Activated CD4-positive, alpha-beta T cell treated with anti-CD3 and anti-CD28 coated beads, Interleukin-2, amount 10 ng/mL, durations not matched to agents 7 days and 5 days (primary cell): Measurements from ENCODE around the gene ITM2C. TPM values are rescaled to one million over a fixed set of nuclear protein-coding genes. Genes with fewer than 3 reads are reported as not detected.

Source experiments
- CTCF ChIA-PET: fragments of 350-600 bp; sonication (Branson Sonifier 250); formaldehyde crosslinking; loops from one replicate; lab custom pipeline; 2021; ENCODE audit warnings: antibody characterized with exemption; lab: Charles Lee
- POLR2A ChIA-PET: fragments of 350-600 bp; sonication (Branson Sonifier 250); formaldehyde crosslinking; loops from one replicate; lab custom pipeline; 2021; ENCODE audit warnings: antibody characterized with exemption; lab: Charles Lee
- DNase-seq: peaks from one replicate; pipeline ENCODE4 v3.0.0-alpha.2; 2020
- H3K27ac Mint-ChIP-seq: one replicate; pipeline ENCODE4 v1.8.0; 2021; ENCODE audit warnings: mild to moderate bottlenecking, moderate library complexity, mixed read lengths
- H3K27me3 Mint-ChIP-seq: one replicate; pipeline ENCODE4 v1.8.0; 2021; ENCODE audit warnings: mixed read lengths
- H3K36me3 Mint-ChIP-seq: one replicate; pipeline ENCODE4 v1.8.0; 2021; ENCODE audit warnings: low read depth, mixed read lengths
- H3K4me1 Mint-ChIP-seq: one replicate; pipeline ENCODE4 v1.8.0; 2021; ENCODE audit warnings: mixed read lengths
- H3K4me3 Mint-ChIP-seq: one replicate; pipeline ENCODE4 v1.8.0; 2021; ENCODE audit warnings: mild to moderate bottlenecking, moderate library complexity, mixed read lengths
- H3K9me3 Mint-ChIP-seq: one replicate; pipeline ENCODE4 v1.8.0; 2021; ENCODE audit warnings: mixed read lengths
- total RNA-seq, 2 experiments: library from RNA; stranded (reverse); gene quantifications; one replicate each; pipeline ENCODE4 v1.2.3, GENCODE V29; 2021

The ITM2C gene
- total RNA-seq = 10 to 100 TPM; 29.4 to 30.4 TPM

GRCh38 chr2:230864605-230865306 is at the start of gene ITM2C:
ITM2C (plus strand) TSS chr2:230864942; CDS start chr2:230865026, 84 bp downstream.
- H3K4me1 Mint-ChIP-seq = peaks cover 44% of the 10 kb centered on the region
- no peaks in the 10 kb centered on the region for H3K36me3 Mint-ChIP-seq
- POLR2A ChIA-PET = no interaction called here
- CTCF ChIA-PET = interaction anchor here (0.9 to 1.5 kb wide), 4 partner anchors 10 to 33 kb away, joined by 3 to 6 read pairs (median 4); no protein-coding TSS in a partner anchor
- peaks cover 22% of the 10 kb centered on the region for H3K27me3 Mint-ChIP-seq
- DNase-seq = peak; percentile 76
- no peaks in the 10 kb centered on the region for H3K9me3 Mint-ChIP-seq
- H3K27ac Mint-ChIP-seq = peak within 1 kb of the TSS; percentile 83
- peak within 1 kb of the TSS; percentile 83 for H3K4me3 Mint-ChIP-seq

GRCh38 chr2:230815088-230815487 is 49.7 kb upstream of the ITM2C start:
- no peak overlapping the region for H3K4me3 Mint-ChIP-seq
- H3K9me3 Mint-ChIP-seq = no peaks in the 10 kb centered on the region
- no peaks in the 10 kb centered on the region for H3K27me3 Mint-ChIP-seq
- CTCF ChIA-PET = interaction anchor here (2.4 kb wide), 1 partner anchor 9 kb away, joined by 10 read pairs; no protein-coding TSS in a partner anchor
- H3K4me1 Mint-ChIP-seq = peaks cover 19% of the 10 kb centered on the region
- DNase-seq = no peak
- POLR2A ChIA-PET = no interaction called here
- H3K27ac Mint-ChIP-seq = no peak overlapping the region
- peaks cover 71% of the 10 kb centered on the region for H3K36me3 Mint-ChIP-seq

- no peak for DNase-seq
- ChIA-PET POLR2A (no interaction called here), CTCF (interaction anchor here (0.8 to 1.1 kb wide), 3 partner anchors 8 to 24 kb away, joined by 3 to 5 read pairs (median 3); no protein-coding TSS in a partner anchor)
- Mint-ChIP-seq H3K4me1 (peaks cover 19% of the 10 kb centered on the region), H3K27me3 (no peaks in the 10 kb centered on the region), H3K36me3 (peaks cover 66% of the 10 kb centered on the region), H3K4me3 (no peak overlapping the region), H3K9me3 (no peaks in the 10 kb centered on the region), H3K27ac (peak overlapping the region; percentile 22)
These were observed 48.0 kb upstream of the ITM2C start for GRCh38 chr2:230816735-230817134.

GRCh38 chr2:230819433-230819832 is 45.3 kb upstream of the ITM2C start:
- H3K27ac Mint-ChIP-seq = no peak overlapping the region
- no peaks in the 10 kb centered on the region for H3K9me3 Mint-ChIP-seq
- H3K4me1 Mint-ChIP-seq = peaks cover 17% of the 10 kb centered on the region
- POLR2A ChIA-PET = no interaction called here
- CTCF ChIA-PET = interaction anchor here (0.5 to 1.6 kb wide), 4 partner anchors 21 to 659 kb away, joined by 3 to 5 read pairs (median 3); no protein-coding TSS in a partner anchor
- DNase-seq = no peak
- H3K27me3 Mint-ChIP-seq = no peaks in the 10 kb centered on the region
- peaks cover 49% of the 10 kb centered on the region for H3K36me3 Mint-ChIP-seq
- H3K4me3 Mint-ChIP-seq = no peak overlapping the region

- ChIA-PET POLR2A (no interaction called here), CTCF (interaction anchor here (1.8 kb wide), 1 partner anchor 232 kb away, joined by 3 read pairs; no protein-coding TSS in a partner anchor)
- DNase-seq = no peak
- peaks cover 13% of the 10 kb centered on the region for H3K4me1 Mint-ChIP-seq
- peaks cover 14% of the 10 kb centered on the region for H3K27me3 Mint-ChIP-seq
- H3K9me3 Mint-ChIP-seq = no peaks in the 10 kb centered on the region
- H3K36me3 Mint-ChIP-seq = peaks cover 32% of the 10 kb centered on the region
- H3K27ac Mint-ChIP-seq = no peak overlapping the region
- no peak overlapping the region for H3K4me3 Mint-ChIP-seq
These were observed 43.3 kb upstream of the ITM2C start for GRCh38 chr2:230821261-230821990.

GRCh38 chr2:230821991-230822520 is 42.7 kb upstream of the ITM2C start:
- DNase-seq = no peak
- Mint-ChIP-seq H3K4me1 (peaks cover 10% of the 10 kb centered on the region), H3K27ac (no peak overlapping the region), H3K27me3 (peaks cover 21% of the 10 kb centered on the region), H3K4me3 (no peak overlapping the region), H3K36me3 (peaks cover 26% of the 10 kb centered on the region), H3K9me3 (no peaks in the 10 kb centered on the region)
- CTCF ChIA-PET = interaction anchor here (0.6 to 3.1 kb wide), 2 partner anchors 25 to 86 kb away, joined by 4 to 10 read pairs; no protein-coding TSS in a partner anchor
- POLR2A ChIA-PET = no interaction called here

- Mint-ChIP-seq H3K4me3 (no peak overlapping the region), H3K4me1 (peaks cover 17% of the 10 kb centered on the region), H3K27ac (peak overlapping the region; percentile 55), H3K36me3 (peaks cover 19% of the 10 kb centered on the region), H3K27me3 (peaks cover 28% of the 10 kb centered on the region), H3K9me3 (no peaks in the 10 kb centered on the region)
- ChIA-PET CTCF (interaction anchor here (0.7 to 3.1 kb wide), 13 partner anchors 9 to 564 kb away, joined by 3 to 13 read pairs (median 7); no protein-coding TSS in a partner anchor), POLR2A (no interaction called here)
- DNase-seq = no peak
These were observed 41.3 kb upstream of the ITM2C start for GRCh38 chr2:230823264-230823964.

GRCh38 chr2:230824406-230824978 is 40.2 kb upstream of the ITM2C start:
- Mint-ChIP-seq H3K4me1 (peaks cover 23% of the 10 kb centered on the region), H3K27ac (no peak overlapping the region)
- POLR2A ChIA-PET = no interaction called here

GRCh38 chr2:230825354-230825753 is 39.4 kb upstream of the ITM2C start:
- ChIA-PET POLR2A (no interaction called here), CTCF (interaction anchor here (0.6 to 3.1 kb wide), 5 partner anchors 15 to 485 kb away, joined by 3 to 10 read pairs (median 3); no protein-coding TSS in a partner anchor)
- peaks cover 8% of the 10 kb centered on the region for H3K36me3 Mint-ChIP-seq
- no peak for DNase-seq
- no peak overlapping the region for H3K4me3 Mint-ChIP-seq
- H3K4me1 Mint-ChIP-seq = peaks cover 23% of the 10 kb centered on the region
- H3K27ac Mint-ChIP-seq = no peak overlapping the region
- H3K9me3 Mint-ChIP-seq = peaks cover 2% of the 10 kb centered on the region
- peaks cover 41% of the 10 kb centered on the region for H3K27me3 Mint-ChIP-seq

More at GRCh38 chr2:230824406-230824978, 40.2 kb upstream of the ITM2C start:
- Mint-ChIP-seq H3K36me3 (peaks cover 12% of the 10 kb centered on the region), H3K27me3 (peaks cover 34% of the 10 kb centered on the region), H3K9me3 (no peaks in the 10 kb centered on the region), H3K4me3 (peak overlapping the region; percentile 11)
- CTCF ChIA-PET = interaction anchor here (0.6 to 3.1 kb wide), 26 partner anchors 8 to 725 kb away, joined by 3 to 13 read pairs (median 4); no protein-coding TSS in a partner anchor
- DNase-seq = peak; percentile 76

GRCh38 chr2:230827774-230828271 is 36.9 kb upstream of the ITM2C start:
- peaks cover 60% of the 10 kb centered on the region for H3K27me3 Mint-ChIP-seq
- no peak for DNase-seq
- no peaks in the 10 kb centered on the region for H3K36me3 Mint-ChIP-seq
- CTCF ChIA-PET = interaction anchor here (1.1 to 1.6 kb wide), 2 partner anchors 9 to 11 kb away, joined by 3 read pairs; no protein-coding TSS in a partner anchor
- no peak overlapping the region for H3K27ac Mint-ChIP-seq
- peaks cover 23% of the 10 kb centered on the region for H3K4me1 Mint-ChIP-seq
- peak overlapping the region; percentile 29 for H3K4me3 Mint-ChIP-seq
- POLR2A ChIA-PET = no interaction called here
- H3K9me3 Mint-ChIP-seq = peaks cover 2% of the 10 kb centered on the region

GRCh38 chr2:230828272-230828961 is 36.3 kb upstream of the ITM2C start:
- no peaks in the 10 kb centered on the region for H3K36me3 Mint-ChIP-seq
- peaks cover 2% of the 10 kb centered on the region for H3K9me3 Mint-ChIP-seq
- DNase-seq = peak; percentile 14
- ChIA-PET POLR2A (no interaction called here), CTCF (interaction anchor here (0.9 to 1.6 kb wide), 3 partner anchors 8 to 179 kb away, joined by 3 read pairs; no protein-coding TSS in a partner anchor)
- peak overlapping the region; percentile 8 for H3K4me3 Mint-ChIP-seq
- H3K27me3 Mint-ChIP-seq = peaks cover 60% of the 10 kb centered on the region
- no peak overlapping the region for H3K27ac Mint-ChIP-seq
- peaks cover 23% of the 10 kb centered on the region for H3K4me1 Mint-ChIP-seq
